HG02610 (cell line): ENCODE measurements around the gene ATP2C2.
"Not testable (repeated sequence)": the region's sequence is repeated elsewhere in the genome, so short reads cannot be mapped to it uniquely, and the experiment has no call there.

Experiments used
- ATAC-seq: cut with Tn5 transposase; IDR thresholded peaks from one replicate; pipeline ENCODE4 v1.9.1; 2021; ENCODE audit warnings: mild to moderate bottlenecking, moderate library complexity; ENCODE audit not compliant: unreplicated experiment

ATP2C2 gene

GRCh38 chr16:84368308-84368996 lies at the start of gene ATP2C2:
TSS of gene ATP2C2 (plus strand) at chr16:84368538. CDS start at chr16:84368616, 78 bp downstream.
- ATAC-seq = no peak

- no peak for ATAC-seq
Measured at GRCh38 chr16:84319146-84319760, 49.1 kb upstream of the ATP2C2 start.

GRCh38 chr16:84320511-84320910 lies 47.8 kb upstream of the ATP2C2 start:
- ATAC-seq = no peak

GRCh38 chr16:84321932-84322331 lies 46.4 kb upstream of the ATP2C2 start:
- ATAC-seq = no peak

- ATAC-seq = no peak
Measured at GRCh38 chr16:84322749-84323148, 45.6 kb upstream of the ATP2C2 start.

GRCh38 chr16:84323606-84324005 lies 44.7 kb upstream of the ATP2C2 start:
- no peak for ATAC-seq

GRCh38 chr16:84324434-84325262 lies 43.7 kb upstream of the ATP2C2 start:
- no peak for ATAC-seq

- no peak for ATAC-seq
Measured at GRCh38 chr16:84326545-84326944, 41.8 kb upstream of the ATP2C2 start.

GRCh38 chr16:84327926-84328505 lies 40.3 kb upstream of the ATP2C2 start:
- no peak for ATAC-seq

GRCh38 chr16:84329016-84329415 lies 39.3 kb upstream of the ATP2C2 start:
- ATAC-seq = no peak

- ATAC-seq = no peak
Measured at GRCh38 chr16:84329843-84330684, 38.3 kb upstream of the ATP2C2 start.

- ATAC-seq = no peak
Measured at GRCh38 chr16:84330685-84331050, 37.7 kb upstream of the ATP2C2 start.

- ATAC-seq = no peak
Measured at GRCh38 chr16:84331998-84332780, 36.1 kb upstream of the ATP2C2 start.

GRCh38 chr16:84332975-84333684 lies 35.2 kb upstream of the ATP2C2 start:
- no peak for ATAC-seq

GRCh38 chr16:84334058-84334457 lies 34.3 kb upstream of the ATP2C2 start:
- no peak for ATAC-seq

GRCh38 chr16:84334482-84334881 lies 33.9 kb upstream of the ATP2C2 start:
- ATAC-seq = no peak

- not testable (repeated sequence) for ATAC-seq
Measured at GRCh38 chr16:84337236-84337635, 31.1 kb upstream of the ATP2C2 start.

GRCh38 chr16:84339311-84339710 lies 29.0 kb upstream of the ATP2C2 start:
- no peak for ATAC-seq

- ATAC-seq = no peak
Measured at GRCh38 chr16:84339766-84340165, 28.6 kb upstream of the ATP2C2 start.
